NCI-H187 (cell line): Measurements from ENCODE around the gene UBE2D3.

Experiments
- DNase-seq, 2 experiments: peaks; one replicate each; lab custom pipeline; 2025; lab: John Stamatoyannopoulos, UW

UBE2D3 gene

DNA sequence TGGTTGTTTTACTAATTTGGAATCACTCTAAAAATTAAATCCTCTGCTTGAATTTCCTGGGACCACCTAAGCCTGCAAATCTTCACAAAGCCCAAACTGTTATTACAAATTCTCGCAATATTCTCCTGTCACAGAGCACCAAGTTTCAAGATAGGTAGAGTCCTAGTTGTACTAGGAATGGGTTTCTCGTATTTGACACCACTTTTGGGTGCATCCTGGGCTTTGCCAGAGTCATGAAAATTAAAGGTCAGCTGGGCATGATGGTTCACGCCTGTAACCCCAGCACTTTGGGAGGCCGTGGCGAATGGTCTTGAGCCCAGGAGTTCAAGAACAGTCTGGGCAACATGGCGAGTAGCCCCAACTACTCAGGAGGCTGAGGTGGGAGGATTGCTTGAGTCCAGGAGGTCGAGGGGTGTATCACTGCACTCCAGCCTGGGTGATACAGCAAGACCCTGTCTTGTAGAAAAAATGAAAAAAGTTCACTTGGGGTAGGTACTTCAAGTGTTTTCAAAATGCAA lies 36.0 kb downstream of the UBE2D3 start:
- DNase-seq: no peak

DNA sequence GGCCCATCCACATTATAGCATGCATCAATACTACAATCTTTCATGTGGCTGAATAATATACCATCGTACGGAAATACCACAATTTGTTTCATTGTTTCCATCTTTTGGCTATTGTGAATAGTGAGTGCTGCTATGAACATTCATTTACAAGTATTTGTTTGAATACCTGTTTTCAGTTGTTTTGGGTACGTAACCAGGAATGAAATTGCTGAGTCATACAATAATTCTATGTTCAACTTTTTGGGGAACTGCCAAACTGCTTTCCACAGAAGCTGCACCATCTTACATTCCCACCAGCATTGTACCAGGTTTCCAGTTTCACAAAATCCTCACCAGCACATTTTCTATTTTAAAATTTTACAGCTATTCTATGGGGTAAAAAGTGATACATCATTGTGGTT lies 38.0 kb downstream of the UBE2D3 start:
- DNase-seq: no peak

DNA sequence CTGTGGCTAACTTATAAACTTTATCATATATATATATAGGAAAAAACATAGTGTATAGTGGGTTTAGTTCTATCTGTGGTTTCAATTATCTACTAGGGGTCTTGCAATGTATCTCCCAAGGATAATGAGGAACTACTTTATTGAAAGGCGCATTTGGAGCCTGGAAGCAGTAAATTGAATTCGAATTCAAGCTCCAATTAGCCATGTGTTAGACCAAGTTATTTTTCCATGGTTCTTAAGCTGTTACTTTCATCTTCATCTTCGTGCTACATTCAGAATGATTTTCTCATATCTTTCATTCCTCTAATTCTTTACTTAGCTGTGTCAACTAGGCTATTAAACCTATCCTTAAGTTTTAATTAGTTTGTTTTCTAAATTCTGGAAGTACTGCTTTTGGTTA lies 39.4 kb downstream of the UBE2D3 start:
- no peak for DNase-seq

DNA sequence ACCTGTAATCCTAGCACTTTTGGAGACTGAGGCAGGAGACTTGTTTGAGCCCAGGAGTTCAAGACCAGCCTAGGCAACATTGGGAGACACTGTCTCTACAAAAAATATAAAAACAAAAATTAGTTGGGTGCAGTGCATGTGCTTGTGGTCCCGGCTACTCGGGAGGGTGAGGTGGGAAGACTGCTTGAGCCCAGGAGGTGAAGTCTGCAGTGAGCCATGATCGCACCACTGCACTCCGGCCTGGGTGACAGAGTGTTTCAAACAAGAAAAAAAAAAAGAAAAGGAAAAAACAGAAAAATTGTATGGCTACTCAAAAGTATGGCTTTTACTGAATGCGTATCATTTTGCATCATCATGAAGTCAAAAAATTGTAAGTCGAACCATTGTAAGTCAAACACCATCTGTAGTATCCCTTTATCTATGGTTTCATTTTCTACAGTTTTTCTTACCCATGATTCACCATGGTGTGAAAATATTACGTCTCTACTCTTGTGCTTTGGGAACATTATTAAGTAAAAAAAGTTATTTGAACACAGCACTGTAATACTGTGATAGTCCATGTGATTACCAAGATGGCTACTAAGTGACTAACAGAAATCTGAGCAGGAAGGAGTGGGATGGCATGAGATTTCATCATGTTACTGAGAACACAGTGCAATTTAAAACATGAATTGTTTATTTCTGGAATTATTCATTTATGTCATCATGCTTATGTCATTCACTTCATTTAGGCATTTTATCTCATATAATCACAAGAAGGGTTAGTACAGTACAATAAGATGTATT lies 40.1 kb downstream of the UBE2D3 start:
- no peak for DNase-seq

DNA sequence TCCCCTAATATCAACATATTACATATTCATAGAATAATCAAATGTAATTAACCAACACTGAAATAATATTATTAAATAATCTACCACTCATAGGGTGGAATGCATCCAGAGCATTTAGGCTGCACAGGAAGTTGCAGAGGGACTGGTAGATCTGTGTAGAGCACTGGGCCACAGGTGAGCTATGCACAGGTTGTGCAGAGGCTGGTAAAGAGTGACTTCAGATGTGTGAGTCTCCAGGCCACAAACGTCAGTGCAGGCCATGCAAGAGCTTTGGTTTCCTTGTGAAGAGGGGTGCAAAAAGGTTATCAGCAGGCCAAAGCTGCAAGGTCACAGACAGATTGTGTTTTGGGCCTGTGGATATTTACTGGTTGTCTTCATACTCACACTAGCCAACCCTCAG lies 41.1 kb downstream of the UBE2D3 start:
- no peak for DNase-seq

DNA sequence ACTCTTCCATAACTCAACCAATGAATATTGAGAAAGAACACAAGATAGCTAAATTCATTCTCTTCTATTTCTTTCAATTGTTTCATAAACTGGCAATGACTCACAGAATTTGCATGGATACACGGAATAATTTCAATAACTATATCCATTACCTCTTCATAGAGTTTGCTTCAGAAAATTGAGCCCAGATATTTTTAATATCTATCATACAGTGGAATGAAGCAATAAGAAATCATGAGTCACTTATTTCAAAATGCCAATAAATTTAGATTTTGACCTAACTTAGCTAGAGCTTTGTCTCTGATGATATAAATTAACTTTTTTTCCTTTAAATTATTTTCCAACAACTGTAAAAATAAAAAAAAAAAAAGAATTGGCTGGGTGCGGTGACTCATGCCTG lies 44.3 kb downstream of the UBE2D3 start:
- no peak for DNase-seq

DNA sequence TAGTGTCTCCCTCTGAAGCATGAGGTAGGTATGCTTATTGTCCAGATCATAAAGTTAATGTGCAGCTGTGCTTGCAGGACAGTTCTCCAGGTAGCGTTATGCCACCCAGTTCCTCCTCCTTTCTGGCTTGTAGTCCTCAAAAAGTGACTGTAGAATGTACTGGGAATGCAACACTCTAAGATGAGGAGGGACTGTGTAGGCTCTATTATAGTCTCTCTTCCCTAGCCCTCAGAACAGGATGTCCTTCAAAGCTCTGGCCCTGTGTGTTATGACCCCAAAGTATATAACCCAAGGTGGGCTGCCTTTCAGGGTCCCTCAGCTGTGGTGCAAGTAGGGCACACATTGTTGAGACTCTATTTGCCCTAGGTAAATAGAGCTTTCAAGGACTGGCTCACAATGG lies 45.8 kb downstream of the UBE2D3 start:
- no peak for DNase-seq

DNA sequence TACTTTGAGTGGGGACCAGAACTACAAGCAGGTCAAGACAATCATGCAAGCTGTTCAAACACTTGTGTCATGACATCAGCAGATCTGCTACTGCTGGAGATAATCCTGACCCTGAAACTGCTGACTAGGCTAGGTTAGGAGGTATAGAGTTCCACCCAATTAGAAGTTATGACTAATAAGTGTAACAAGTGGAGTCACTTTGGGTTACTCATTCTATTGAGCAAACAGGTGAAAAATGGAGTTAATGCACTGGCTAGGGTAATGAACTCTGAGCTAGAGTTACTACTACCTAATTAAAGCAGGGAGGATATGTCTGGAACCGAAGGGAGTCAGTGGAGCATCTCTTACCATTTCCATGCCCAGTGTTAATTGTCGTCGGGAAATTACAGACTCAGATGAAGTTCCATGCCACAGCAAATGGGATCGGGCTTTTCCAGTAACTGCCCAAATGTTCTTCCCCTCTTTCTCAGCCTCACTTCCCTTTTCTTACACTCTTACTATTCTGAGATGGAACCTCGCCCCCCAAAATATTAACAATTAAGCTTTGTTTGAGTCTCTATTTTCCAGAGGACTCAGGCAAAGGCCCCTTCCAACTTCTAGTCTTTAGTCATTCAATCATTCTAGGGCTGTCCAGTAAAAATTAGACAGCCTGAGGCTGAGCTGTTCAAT lies 46.7 kb downstream of the UBE2D3 start:
- DNase-seq: no peak

DNA sequence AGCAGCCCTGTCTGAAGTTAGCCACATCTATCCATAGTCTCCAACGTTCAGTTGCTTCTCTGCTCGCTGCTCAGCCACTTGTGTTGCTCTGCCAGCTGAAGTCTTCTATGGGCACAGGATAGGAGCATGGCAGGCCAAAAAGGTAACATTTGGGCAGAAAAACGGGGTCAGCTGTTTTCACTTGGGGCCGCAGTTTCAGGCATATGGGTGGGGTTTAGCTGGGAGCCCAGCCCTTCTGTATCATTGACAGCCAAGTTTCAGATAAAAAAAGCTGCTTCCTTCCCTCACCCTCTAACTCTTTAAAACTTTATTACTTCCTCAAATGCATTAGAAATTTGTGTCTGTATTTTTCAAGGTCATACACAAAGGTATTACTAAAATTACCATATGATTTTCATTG lies 48.1 kb downstream of the UBE2D3 start:
- no peak for DNase-seq

DNA sequence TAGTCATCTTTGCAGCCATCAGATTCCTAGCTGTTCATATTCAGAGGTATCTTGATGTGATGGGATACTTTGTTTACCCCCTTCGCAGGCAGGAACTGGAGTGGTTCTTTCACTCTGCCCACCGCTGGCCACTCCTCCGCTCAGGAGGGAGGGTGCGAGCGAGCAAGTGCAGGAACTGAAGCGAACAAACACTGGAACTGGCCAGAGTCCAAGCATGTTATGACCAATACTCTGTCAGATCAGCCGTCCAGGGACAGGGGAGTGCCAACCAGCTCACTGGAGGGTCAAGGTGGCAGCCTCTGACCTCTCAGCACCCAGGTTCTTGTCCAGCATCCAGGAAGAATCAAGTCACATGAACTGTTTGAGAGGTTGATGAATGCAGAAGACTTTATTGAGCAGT lies 48.6 kb downstream of the UBE2D3 start:
- no peak for DNase-seq

DNA sequence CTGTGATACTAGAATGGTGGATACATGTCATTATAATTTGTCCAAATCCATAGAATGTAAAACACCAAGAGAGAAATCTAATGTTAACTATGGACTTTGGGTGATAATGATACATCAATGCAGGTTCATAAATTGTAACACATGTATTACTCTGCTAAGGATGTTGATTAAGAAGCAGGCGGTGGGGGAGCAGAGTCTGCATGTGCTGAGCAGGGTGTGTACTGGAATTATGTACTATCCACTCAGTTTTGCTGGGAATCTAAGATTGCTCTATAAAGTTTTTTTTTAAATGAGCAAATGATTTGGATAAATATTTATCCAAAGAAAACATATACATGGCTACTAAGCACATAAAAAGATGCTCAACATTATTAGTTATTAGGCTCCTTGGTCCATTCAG lies 51.5 kb downstream of the UBE2D3 start:
- DNase-seq: no peak

DNA sequence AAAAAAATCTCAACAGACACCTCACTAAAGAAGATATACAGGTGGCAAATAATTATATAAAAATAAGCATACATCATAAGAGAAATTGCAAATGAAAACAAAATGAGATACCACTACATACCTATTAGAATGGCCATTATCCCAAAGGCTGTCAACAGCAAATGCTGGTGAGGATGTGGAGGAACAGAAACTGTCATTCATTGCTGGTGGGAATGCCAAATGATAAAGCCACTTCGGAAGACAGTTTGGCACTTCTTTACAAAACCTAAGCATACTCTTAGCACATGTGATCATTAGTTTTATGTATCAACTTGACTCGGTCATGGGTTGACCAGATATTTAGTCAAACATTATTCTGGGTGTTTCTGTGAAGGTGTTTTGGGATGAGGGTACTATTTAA lies 53.1 kb downstream of the UBE2D3 start:
- DNase-seq: no peak

DNA sequence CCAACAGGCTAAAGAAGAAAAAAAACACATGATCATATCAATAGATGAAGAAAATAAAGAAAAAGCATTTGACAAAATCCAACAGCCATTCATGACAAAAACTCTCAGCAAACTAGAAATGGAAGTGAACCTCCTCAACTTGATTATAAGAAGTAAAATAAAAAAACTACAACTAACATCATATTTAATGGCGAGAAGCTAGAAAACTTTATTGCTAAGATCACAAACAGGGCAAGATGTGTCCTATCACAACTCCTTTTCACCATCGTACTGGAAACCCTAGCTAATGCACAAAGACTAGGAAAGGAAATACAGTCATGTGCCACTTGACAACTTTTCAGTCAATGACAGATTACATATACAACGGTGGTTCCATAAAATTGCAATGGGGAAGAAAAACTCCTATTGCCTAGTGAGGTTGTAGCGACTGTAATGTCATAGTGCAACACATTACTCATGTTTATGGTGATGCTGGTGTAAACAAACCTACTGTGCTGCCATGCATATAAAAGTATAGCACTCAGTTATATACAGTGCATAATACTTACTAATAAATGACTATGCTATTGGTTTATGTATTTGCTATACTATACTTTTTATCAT lies 54.5 kb downstream of the UBE2D3 start:
- DNase-seq: no peak

DNA sequence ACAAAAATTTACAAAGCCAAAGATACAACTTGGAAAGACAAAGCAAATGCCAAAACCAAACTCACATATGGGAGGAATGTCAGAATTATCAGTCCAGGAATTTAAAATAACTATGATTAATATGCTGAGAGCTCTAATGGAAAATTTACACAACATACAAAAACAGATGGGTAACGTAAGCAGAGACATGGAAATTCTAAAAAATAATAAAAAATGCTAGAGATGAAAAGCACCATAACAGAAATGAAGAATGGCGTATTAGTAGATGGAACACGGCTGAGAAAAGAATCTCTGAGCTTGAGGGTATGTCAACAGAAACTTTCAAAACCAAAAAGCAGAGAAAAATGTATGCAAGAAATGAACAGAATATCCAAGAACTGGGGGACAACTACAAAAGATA lies 62.5 kb downstream of the UBE2D3 start:
- DNase-seq: no peak

DNA sequence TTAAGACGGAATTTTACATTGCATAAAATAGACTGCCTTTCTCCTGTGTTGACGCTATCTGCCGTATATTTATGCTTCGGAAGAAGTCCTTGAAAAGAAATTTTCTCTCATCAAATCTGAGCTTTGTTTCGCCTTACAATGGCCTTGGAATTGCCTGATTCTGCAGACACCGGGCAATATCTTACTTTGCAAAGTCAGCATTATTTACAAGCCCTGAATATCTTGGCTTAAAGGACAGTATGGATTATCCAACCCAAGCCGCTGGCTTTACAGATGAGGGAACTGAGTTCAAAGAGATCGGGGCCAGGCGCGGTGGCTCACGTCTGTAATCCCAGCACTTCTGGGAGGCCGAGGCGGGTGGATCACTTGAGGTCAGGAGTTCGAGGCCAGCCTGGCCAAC lies 65.4 kb downstream of the UBE2D3 start:
- DNase-seq: no peak

DNA sequence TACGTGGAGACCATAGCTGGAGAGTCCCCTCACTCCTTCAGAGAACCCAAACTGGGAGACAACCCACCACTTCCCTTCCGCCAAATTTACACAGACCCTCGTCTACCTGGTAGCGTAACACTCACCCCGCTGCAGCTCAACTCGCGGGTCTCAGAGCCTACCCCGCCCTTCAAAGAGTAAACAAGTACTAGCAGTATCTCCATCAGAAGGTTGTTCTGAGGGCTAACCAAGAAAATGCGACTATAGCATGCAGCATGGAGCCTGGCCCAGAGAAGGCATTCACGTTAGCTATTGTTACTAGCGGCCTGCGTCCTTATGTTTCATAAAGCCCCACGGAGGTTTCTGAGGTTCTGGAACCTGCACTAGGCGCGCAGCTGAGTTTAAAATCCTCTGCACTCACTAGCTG lies 66.1 kb downstream of the UBE2D3 start:
- DNase-seq: no peak

DNA sequence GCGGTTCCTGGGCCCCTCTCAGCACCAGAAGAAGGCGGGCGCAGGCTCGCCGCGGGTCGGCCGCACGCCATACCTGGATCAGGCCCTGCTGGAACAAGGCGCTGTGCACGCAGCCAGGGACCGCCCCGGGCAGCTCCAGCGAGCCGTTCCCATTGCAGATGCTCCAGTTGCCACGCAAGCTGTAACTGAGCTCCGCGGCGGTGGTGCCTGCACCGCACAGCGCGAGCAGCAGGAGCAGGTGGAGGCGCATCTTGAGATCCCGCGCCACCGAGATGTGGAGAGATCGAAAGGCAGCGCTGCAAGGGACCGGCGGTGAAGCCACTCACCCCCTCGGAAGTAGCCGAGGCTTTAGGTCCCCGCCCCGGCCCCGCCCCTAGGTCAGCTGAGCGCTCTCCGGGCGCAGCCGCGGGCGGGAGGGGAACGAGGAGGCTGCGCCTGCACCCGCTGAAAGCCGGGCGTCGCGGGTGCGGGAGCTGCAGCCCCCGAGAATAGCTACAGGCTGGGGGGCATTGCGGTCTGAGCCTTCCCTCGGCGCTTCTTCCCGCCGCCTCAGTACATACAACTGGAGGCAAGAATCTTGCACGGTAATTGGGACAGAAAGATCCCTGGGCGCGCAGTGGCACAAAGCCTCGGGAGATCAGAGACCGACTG lies 66.6 kb downstream of the UBE2D3 start, which contains the start of gene MANBA:
MANBA (minus strand) TSS at position 324 of the 651 bp plus-strand sequence; CDS start at position 250, 74 bp downstream.
- peak; percentile 50 to 66 for DNase-seq

DNA sequence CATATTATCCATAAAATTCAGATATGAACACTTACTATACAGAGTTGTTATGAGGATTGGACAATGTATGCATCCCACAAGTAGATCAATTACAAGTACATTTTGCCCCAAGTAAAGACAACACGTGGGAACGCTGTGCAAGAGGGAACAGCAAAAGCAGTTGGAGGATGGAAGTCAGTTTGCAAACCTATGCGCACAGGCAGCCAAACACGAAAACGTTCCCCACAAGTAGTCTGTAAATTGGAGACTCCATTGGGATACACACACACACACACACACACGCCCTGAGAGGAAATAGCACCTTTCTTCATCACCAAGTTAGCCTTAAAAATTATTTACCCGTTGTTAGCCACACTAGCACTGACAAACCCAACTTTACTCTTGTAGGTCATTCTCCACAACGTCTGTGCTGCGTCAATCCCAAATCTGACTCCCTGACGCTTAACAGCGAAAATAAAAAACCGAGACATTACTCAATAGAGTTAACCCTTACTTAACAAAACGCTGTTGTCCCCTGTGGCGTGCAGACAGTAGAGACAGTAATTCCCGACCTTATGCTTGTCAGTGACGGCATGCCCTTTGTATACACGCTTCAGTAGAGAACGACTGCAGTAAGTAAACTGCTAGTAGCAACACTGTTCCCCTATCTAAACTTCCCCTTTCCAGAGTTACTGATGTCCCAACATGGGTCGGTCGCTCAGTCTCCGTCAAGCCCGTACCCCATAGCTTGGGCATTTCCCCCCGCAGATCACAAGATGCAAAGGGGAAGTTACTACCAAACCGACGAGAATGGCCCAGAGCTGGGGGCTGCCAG lies 67.3 kb downstream of the UBE2D3 start:
- DNase-seq: no peak

DNA sequence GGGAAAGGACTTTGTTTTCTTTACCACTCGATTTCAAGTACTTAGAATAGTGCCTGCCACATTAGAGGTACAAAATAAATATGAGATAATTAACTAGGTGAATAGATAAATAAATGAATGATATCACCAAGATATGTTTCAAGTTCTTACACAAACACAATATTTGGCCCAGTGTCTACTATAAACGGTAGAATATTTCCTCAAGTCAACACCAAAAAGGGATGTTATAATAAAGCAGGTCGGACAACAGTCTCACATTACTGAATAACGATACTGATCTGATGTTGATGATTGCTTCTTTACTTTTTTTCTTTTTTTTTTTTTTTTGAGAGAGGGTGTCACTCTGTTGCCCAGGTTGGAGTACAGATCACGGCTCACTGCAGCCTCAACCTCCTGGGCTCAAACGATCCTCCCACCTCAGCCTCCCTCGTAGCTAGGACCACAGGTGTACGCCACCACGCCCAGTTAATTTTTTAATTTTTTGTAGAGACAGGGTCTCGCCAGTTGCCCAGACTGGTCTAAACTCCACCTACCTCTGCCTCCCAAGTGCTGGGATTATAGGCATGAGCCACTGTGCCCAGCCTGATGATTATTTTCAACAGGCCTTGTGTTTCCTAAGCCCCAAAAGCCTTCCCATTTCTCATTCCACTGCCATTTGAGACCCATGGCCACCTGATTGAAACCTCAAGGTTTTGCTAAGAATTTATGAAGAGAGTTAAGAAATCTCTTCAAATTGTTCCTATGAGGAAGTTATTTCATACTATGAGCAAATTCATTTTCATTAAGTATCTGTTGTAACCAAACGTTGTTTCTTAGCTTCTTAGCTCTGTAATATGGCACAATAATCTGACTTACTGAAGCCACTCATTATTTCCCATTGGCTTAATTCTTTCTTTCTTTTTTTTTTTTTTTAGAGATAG lies 68.8 kb downstream of the UBE2D3 start:
- DNase-seq: no peak

DNA sequence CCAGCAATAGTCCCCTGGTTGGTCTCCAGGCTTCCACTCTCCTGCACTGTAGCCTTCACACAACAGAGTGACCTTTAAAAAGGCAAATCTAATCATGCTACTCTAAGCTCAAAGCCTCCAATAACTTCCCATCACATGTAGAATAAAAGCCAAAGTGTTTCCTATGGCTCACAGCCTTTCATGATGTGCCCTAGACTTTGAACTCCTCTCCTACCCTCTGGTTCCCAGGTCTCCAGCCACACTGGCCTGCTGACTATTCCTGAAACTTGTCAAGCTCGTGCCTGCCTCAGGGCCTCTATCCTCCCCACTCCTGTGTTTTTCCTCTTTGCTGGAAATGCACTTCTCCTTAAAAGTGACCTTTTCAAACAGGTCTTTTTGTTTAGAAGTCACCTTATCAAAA lies 69.7 kb downstream of the UBE2D3 start:
- DNase-seq: no peak

DNA sequence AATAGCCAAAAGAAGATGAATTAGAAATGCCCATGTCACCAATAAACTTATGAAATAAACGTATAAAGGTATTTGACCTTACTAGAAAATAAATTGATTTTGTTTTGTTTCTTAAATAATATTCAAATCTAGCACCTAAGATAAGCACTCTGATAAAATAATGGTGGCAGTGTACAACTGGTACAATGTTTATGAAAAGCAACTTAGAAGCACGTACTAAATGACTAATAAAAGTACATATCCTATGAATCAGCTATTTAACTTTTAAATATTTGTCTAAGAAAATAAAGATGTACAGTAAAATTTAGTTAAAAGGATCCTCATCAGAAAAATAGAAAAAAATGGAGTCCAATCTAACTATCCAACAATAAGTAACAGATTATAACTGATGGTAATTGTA lies 73.3 kb downstream of the UBE2D3 start:
- no peak for DNase-seq
